PC-3 (cell line): ENCODE results near the gene SMIM44.

Experiments used
- EZH2 ChIP-seq: fragments of 300-600 bp; sonication (generic); IDR thresholded peaks from one replicate; pipeline ENCODE4 v1.6.1; 2017; ENCODE audit warnings: antibody characterized with exemption, mild to moderate bottlenecking, low read length; ENCODE audit not compliant: unreplicated experiment
- EZH2phosphoT487 ChIP-seq: fragments of 300-600 bp; sonication (generic); IDR thresholded peaks from 2 replicates; pipeline ENCODE4 v1.6.1; 2018; ENCODE audit warnings: mild to moderate bottlenecking, antibody characterized with exemption, low read length, borderline replicate concordance
- TF ChIP-seq, protein P1 (sequence below): fragments of 300-600 bp; sonication (generic); conservative IDR thresholded peaks from 2 replicates; pipeline ENCODE4 v1.5.1; 2017; ENCODE audit warnings: antibody characterized with exemption, low read depth, mild to moderate bottlenecking, low read length

DNA sequence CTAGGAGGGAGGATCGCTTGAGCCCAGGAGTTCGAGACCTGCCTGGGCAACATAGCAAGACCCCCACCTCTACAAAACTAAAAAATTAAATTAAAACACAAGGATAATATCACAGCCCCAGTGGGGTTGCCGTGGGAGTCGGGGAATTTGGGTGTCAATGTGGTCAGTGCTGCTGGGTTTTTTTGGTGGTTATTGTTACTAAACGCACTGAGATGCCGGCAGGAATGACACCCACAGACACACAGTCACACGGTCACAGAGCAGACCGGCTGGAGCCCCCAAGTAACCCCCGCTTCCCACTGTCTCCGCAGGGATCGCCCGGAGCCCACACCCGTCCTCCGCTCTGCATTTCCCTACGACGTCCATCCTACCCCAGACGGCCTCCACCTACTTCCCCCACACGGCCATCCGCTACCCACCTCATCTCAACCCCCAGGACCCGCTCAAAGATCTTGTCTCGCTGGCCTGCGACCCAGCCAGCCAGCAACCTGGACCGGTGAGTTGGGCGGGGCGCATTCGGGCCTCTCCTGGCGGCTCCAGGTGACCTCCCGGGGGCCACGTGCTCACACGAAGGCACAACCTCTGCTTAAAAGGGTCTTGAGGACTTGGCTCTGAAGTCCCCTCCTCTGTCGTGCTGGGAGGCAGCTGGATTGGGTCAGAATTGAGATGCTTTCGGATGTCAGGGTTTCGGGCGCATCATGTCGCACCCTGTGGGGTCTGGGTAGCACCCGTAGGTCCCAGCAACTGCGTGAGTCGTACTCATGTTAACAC, 30.9 kb downstream of the SMIM44 start:
- TF ChIP-seq, protein P1, sequence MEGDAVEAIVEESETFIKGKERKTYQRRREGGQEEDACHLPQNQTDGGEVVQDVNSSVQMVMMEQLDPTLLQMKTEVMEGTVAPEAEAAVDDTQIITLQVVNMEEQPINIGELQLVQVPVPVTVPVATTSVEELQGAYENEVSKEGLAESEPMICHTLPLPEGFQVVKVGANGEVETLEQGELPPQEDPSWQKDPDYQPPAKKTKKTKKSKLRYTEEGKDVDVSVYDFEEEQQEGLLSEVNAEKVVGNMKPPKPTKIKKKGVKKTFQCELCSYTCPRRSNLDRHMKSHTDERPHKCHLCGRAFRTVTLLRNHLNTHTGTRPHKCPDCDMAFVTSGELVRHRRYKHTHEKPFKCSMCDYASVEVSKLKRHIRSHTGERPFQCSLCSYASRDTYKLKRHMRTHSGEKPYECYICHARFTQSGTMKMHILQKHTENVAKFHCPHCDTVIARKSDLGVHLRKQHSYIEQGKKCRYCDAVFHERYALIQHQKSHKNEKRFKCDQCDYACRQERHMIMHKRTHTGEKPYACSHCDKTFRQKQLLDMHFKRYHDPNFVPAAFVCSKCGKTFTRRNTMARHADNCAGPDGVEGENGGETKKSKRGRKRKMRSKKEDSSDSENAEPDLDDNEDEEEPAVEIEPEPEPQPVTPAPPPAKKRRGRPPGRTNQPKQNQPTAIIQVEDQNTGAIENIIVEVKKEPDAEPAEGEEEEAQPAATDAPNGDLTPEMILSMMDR: no peak
- TF ChIP-seq EZH2: no peak
- TF ChIP-seq EZH2phosphoT487: no peak
